Measurements from ENCODE around the gene B4GALNT4.

The B4GALNT4 gene

GRCh38 chr11:370070-370941, 1.0 kb downstream of the B4GALNT4 start:
- in situ Hi-C loops (cut with MboI; ENCODE audit: low pct_unique_long_range_greater_than_20kb, low sequenced_read_pairs, unreplicated experiment): no loop called here
- TF ChIP-seq, protein P1, sequence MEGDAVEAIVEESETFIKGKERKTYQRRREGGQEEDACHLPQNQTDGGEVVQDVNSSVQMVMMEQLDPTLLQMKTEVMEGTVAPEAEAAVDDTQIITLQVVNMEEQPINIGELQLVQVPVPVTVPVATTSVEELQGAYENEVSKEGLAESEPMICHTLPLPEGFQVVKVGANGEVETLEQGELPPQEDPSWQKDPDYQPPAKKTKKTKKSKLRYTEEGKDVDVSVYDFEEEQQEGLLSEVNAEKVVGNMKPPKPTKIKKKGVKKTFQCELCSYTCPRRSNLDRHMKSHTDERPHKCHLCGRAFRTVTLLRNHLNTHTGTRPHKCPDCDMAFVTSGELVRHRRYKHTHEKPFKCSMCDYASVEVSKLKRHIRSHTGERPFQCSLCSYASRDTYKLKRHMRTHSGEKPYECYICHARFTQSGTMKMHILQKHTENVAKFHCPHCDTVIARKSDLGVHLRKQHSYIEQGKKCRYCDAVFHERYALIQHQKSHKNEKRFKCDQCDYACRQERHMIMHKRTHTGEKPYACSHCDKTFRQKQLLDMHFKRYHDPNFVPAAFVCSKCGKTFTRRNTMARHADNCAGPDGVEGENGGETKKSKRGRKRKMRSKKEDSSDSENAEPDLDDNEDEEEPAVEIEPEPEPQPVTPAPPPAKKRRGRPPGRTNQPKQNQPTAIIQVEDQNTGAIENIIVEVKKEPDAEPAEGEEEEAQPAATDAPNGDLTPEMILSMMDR (IDR thresholded peaks at IDR 0.05; ENCODE audit: extremely low read depth, insufficient read depth, missing control alignments): no peak
- DNase-seq (ENCODE audit: low spot score): no peak

GRCh38 chr11:371051-371450, 1.8 kb downstream of the B4GALNT4 start:
- DNase-seq (ENCODE audit: low spot score): no peak
- TF ChIP-seq, protein P1 (IDR thresholded peaks at IDR 0.05; ENCODE audit: extremely low read depth, insufficient read depth, missing control alignments): no peak
- in situ Hi-C loops (cut with MboI; ENCODE audit: low pct_unique_long_range_greater_than_20kb, low sequenced_read_pairs, unreplicated experiment): no loop called here

- in situ Hi-C loops (cut with MboI; ENCODE audit: low pct_unique_long_range_greater_than_20kb, low sequenced_read_pairs, unreplicated experiment): no loop called here
- no peak for DNase-seq (ENCODE audit: low spot score)
- TF ChIP-seq, protein P1 (IDR thresholded peaks at IDR 0.05; ENCODE audit: extremely low read depth, insufficient read depth, missing control alignments): no peak
These were observed 2.7 kb downstream of the B4GALNT4 start for GRCh38 chr11:371716-372590.

DNA sequence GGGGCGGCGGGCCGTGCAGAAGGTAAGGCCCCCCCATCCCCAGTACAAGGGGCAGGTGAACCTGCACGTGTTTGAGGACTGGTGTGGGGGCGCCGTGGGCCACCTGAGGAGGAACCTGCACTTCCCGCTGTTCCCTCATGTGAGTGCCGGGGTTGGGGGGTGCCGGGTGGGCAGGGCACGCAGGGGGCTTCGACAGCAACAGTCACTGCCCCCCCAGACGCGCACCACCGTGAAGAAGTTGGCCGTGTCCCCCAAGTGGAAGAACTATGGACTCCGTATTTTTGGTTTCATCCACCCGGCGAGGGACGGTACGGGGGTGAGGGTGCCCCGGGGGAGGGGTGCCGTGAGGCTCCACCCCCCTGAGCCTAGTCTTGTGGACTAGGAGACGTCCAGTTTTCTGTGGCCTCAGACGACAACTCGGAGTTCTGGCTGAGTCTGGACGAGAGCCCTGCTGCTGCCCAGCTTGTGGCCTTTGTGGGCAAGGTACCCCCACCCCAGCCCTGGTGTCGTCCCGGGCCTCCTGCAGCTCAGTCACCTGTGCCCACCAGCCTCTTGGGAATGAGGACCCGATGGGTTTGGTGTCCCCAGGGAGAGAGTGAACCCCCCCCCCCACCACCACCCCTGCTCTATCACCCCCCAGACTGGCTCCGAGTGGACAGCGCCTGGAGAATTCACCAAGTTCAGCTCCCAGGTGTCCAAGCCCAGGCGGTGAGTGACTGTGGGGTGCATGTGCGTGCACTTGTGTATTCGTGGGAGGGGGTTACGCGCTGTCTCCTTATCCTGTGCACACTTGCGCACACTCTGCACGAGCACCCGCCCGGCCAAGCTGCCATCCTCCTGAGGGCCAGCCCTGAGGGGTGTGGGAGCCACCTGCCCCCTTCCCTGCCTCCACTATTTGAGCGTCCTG, 3.8 kb downstream of the B4GALNT4 start:
- in situ Hi-C loops (cut with MboI; ENCODE audit: low pct_unique_long_range_greater_than_20kb, low sequenced_read_pairs, unreplicated experiment): no loop called here
- TF ChIP-seq, protein P1 (IDR thresholded peaks at IDR 0.05; ENCODE audit: extremely low read depth, insufficient read depth, missing control alignments): no peak
- no peak for DNase-seq (ENCODE audit: low spot score)

DNA sequence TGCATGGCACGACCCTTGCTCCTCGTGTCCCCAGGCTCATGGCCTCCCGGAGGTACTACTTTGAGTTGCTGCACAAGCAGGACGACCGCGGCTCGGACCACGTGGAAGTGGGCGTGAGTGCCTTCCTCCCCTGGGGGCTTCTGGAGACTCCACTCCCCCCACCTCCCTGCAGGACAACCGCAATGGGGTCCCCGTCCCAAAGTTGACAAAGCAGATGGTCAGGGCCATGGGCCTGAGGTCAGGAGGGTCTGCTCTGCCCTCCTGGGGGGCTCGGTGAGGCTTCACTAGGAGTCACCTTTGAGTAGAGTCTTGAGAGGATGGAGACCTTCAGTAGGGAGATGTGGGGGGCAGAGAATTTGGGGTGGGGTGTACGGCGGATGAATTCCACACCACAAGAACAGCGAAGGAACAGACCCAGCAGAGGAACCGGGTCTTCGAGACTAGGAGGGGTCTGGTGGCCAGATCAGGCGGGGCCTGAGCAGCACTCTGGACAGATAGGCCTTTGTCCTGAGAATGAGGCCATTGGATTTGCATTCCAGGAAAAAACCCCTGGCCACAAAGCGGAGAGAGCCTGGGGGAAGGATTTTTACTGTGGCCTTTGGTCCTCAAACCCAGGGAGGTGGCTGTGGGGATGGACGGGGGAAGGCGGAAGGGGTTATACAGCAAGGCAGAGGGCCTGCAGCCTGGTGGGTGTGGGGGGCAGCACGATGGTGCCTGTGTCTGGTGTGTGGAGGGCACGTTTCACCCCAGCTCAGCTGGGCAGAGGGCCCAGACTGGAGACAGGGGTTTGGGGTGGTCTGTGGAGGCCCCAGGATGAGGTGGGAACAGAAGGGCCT, 4.6 kb downstream of the B4GALNT4 start:
- no peak for DNase-seq (ENCODE audit: low spot score)
- TF ChIP-seq, protein P1 (IDR thresholded peaks at IDR 0.05; ENCODE audit: extremely low read depth, insufficient read depth, missing control alignments): no peak
- in situ Hi-C loops (cut with MboI; ENCODE audit: low pct_unique_long_range_greater_than_20kb, low sequenced_read_pairs, unreplicated experiment): no loop called here
